SU-DHL-6 (cell line): ENCODE results near the gene PIEZO1.

ENCODE experiments used
- H2AFZ ChIP-seq: fragments of 200-600 bp; sonication (generic); 2 replicates; pipeline ENCODE4 v1.6.1; 2014; ENCODE audit warnings: low read depth, mild to moderate bottlenecking, moderate library complexity, mixed read lengths, antibody characterized with exemption, low read length; ENCODE audit not compliant: severe bottlenecking
- H3F3A ChIP-seq: fragments of 200-600 bp; shearing (Covaris generic); 2 replicates; pipeline ENCODE4 v1.6.0; 2016; ENCODE audit warnings: antibody characterized with exemption, mild to moderate bottlenecking; ENCODE audit not compliant: insufficient read depth
- H3K27ac ChIP-seq: fragments of 200-600 bp; sonication (generic); 2 replicates; pipeline ENCODE4 v1.5.1; 2016; ENCODE audit warnings: low read depth, mild to moderate bottlenecking, low read length, moderate library complexity, mixed read lengths
- H3K27me3 ChIP-seq: fragments of 200-600 bp; sonication (generic), shearing (Covaris generic); 2 replicates; pipeline ENCODE4 v1.6.0; 2014; ENCODE audit warnings: mild to moderate bottlenecking, low read length
- H3K36me3 ChIP-seq: fragments of 200-600 bp; sonication (generic); 2 replicates; pipeline ENCODE4 v1.6.1; 2014; ENCODE audit warnings: mild to moderate bottlenecking, low read length, mixed read lengths
- H3K4me2 ChIP-seq: fragments of 300-600, 200-600 bp; shearing (Covaris generic), sonication (generic); 2 replicates; pipeline ENCODE4 v1.6.0; 2014; ENCODE audit warnings: low read length, low read depth, mild to moderate bottlenecking; ENCODE audit not compliant: poor library complexity, severe bottlenecking
- H3K4me3 ChIP-seq: fragments of 200-600 bp; sonication (generic); 2 replicates; pipeline ENCODE4 v1.5.1; 2014; ENCODE audit warnings: antibody characterized with exemption, low read length, mild to moderate bottlenecking, mixed read lengths; ENCODE audit not compliant: insufficient read depth, poor library complexity, severe bottlenecking
- H3K79me2 ChIP-seq: fragments of 200-600 bp; sonication (generic); 2 replicates; pipeline ENCODE4 v1.6.1; 2014; ENCODE audit warnings: mild to moderate bottlenecking, low read length, moderate library complexity; ENCODE audit not compliant: insufficient read depth
- H3K9ac ChIP-seq: fragments of 200-600 bp; sonication (generic); 2 replicates; pipeline ENCODE4 v1.7.0; 2014; ENCODE audit warnings: mild to moderate bottlenecking, low read length
- H3K9me2 ChIP-seq: fragments of 200-600 bp; sonication (generic); replicated peaks from 2 replicates; pipeline ENCODE4 v1.6.1; 2014; ENCODE audit warnings: low read length; ENCODE audit not compliant: insufficient read depth
- H3K9me3 ChIP-seq: fragments of 200-600 bp; sonication (generic); 2 replicates; pipeline ENCODE4 v1.6.1; 2014; ENCODE audit warnings: low read length, mixed read lengths; ENCODE audit not compliant: insufficient read depth
- H4K20me1 ChIP-seq: fragments of 200-600 bp; sonication (generic); 2 replicates; pipeline ENCODE4 v1.6.1; 2014; ENCODE audit warnings: low read depth, mild to moderate bottlenecking, antibody characterized with exemption, low read length, moderate library complexity, mixed read lengths
- EZH2phosphoT487 ChIP-seq: fragments of 200-600 bp; sonication (generic), shearing (Covaris generic); conservative IDR thresholded peaks from 2 replicates; pipeline ENCODE4 v1.6.1; 2018; ENCODE audit warnings: mild to moderate bottlenecking, antibody characterized with exemption, low read length, moderate library complexity, mixed read lengths
- TF ChIP-seq, protein P1 (sequence below): fragments of 200-600 bp; sonication (generic); IDR thresholded peaks from one replicate; pipeline ENCODE4 v1.5.1; 2017; ENCODE audit warnings: antibody characterized with exemption, mild to moderate bottlenecking, low read length, moderate library complexity; ENCODE audit not compliant: insufficient read depth, poor library complexity, severe bottlenecking

Gene PIEZO1, protein sequence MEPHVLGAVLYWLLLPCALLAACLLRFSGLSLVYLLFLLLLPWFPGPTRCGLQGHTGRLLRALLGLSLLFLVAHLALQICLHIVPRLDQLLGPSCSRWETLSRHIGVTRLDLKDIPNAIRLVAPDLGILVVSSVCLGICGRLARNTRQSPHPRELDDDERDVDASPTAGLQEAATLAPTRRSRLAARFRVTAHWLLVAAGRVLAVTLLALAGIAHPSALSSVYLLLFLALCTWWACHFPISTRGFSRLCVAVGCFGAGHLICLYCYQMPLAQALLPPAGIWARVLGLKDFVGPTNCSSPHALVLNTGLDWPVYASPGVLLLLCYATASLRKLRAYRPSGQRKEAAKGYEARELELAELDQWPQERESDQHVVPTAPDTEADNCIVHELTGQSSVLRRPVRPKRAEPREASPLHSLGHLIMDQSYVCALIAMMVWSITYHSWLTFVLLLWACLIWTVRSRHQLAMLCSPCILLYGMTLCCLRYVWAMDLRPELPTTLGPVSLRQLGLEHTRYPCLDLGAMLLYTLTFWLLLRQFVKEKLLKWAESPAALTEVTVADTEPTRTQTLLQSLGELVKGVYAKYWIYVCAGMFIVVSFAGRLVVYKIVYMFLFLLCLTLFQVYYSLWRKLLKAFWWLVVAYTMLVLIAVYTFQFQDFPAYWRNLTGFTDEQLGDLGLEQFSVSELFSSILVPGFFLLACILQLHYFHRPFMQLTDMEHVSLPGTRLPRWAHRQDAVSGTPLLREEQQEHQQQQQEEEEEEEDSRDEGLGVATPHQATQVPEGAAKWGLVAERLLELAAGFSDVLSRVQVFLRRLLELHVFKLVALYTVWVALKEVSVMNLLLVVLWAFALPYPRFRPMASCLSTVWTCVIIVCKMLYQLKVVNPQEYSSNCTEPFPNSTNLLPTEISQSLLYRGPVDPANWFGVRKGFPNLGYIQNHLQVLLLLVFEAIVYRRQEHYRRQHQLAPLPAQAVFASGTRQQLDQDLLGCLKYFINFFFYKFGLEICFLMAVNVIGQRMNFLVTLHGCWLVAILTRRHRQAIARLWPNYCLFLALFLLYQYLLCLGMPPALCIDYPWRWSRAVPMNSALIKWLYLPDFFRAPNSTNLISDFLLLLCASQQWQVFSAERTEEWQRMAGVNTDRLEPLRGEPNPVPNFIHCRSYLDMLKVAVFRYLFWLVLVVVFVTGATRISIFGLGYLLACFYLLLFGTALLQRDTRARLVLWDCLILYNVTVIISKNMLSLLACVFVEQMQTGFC (N-terminal part only)

DNA sequence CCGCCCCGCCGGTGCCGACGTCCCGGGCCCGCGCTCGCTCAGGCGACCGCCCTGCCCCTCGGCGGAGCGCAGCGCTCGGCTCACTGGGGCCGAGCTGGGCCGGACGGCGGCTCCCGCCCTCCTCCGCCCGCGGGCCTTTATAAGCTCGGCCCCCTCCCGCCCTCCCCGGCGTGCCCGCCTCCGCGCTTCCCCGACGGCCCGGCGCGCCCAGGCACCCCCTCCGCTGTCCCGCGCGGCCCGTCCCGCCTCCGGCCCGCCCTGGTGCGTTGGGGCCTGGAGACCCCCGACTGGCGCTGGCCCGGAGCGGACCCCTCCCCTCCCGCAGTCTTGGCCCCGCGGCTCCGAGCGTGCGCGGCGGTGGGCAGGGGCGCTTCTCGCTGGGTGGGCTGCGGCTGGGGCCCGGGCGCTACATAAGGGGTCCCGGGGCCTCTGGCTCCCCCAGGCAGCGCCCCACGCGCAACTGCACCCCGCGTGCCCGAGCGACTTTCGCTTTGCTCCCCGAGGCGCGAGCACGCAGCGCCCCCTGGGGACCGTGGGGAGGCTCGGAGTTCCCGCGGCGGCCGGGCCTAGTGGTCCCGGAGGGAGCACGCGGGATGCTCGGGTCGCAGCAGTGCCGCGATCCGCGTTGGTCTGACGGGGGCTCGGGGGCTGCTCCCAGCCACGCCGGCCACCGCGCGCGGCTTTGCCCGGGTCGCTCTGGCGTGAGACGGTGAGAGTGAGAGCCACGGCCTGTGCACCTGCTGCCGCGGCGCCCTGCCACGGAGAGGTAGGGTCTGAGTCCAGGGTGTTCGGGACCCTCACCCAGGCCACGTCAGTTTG is at the start of gene PIEZO1:
Gene PIEZO1 (minus strand): TSS at position 115 of the 819 bp plus-strand sequence. CDS start 256 bp downstream, outside the sequence.
- Histone ChIP-seq H3F3A (no peaks in the 10 kb centered on the region), H2AFZ (no peak within 1 kb of the TSS), H4K20me1 (no peaks in the 10 kb centered on the region), H3K79me2 (no peaks in the 10 kb centered on the region), H3K9ac (peak within 1 kb of the TSS; percentile 41; the same call in 1 of the 2 replicates), H3K4me3 (peak within 1 kb of the TSS; percentile 47), H3K4me2 (peak within 1 kb of the TSS; percentile 55), H3K36me3 (no peaks in the 10 kb centered on the region), H3K9me2 (no peaks in the 10 kb centered on the region), H3K27ac (no peak within 1 kb of the TSS), H3K27me3 (no peaks in the 10 kb centered on the region), H3K9me3 (no peaks in the 10 kb centered on the region)
- TF ChIP-seq, protein P1, sequence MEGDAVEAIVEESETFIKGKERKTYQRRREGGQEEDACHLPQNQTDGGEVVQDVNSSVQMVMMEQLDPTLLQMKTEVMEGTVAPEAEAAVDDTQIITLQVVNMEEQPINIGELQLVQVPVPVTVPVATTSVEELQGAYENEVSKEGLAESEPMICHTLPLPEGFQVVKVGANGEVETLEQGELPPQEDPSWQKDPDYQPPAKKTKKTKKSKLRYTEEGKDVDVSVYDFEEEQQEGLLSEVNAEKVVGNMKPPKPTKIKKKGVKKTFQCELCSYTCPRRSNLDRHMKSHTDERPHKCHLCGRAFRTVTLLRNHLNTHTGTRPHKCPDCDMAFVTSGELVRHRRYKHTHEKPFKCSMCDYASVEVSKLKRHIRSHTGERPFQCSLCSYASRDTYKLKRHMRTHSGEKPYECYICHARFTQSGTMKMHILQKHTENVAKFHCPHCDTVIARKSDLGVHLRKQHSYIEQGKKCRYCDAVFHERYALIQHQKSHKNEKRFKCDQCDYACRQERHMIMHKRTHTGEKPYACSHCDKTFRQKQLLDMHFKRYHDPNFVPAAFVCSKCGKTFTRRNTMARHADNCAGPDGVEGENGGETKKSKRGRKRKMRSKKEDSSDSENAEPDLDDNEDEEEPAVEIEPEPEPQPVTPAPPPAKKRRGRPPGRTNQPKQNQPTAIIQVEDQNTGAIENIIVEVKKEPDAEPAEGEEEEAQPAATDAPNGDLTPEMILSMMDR: peak; percentile 70
- TF ChIP-seq EZH2phosphoT487: no peak

DNA sequence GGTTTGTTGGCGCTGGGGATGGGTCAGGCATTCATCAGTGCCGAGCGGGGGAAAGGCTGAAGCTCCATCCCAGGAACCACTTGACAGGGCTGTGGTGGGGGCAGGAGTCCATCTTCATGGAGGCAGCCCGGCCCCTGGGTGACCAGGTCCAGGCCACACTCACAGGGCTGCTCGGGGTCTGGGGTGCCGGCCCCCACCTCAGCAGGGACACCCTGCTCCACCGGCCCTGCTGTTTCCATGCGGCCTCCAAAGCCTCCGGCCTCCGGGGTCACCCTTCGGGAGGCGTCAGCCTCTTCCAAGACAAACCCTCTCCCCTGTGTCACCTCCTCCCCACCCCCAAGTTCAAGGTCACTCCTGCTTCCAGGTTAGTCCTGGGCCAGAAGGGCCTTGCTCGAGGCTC is 49.6 kb upstream of the PIEZO1 start:
- Histone ChIP-seq H3K79me2 (no peaks in the 10 kb centered on the region), H2AFZ (no peak overlapping the region), H3K27ac (no peak overlapping the region), H3F3A (no peaks in the 10 kb centered on the region), H3K9ac (no peak overlapping the region), H3K27me3 (no peaks in the 10 kb centered on the region), H3K4me3 (no peak overlapping the region), H3K9me2 (no peaks in the 10 kb centered on the region), H4K20me1 (no peaks in the 10 kb centered on the region), H3K36me3 (no peaks in the 10 kb centered on the region), H3K4me2 (no peak overlapping the region), H3K9me3 (no peaks in the 10 kb centered on the region)
- TF ChIP-seq, protein P1: no peak
- TF ChIP-seq EZH2phosphoT487: no peak

DNA sequence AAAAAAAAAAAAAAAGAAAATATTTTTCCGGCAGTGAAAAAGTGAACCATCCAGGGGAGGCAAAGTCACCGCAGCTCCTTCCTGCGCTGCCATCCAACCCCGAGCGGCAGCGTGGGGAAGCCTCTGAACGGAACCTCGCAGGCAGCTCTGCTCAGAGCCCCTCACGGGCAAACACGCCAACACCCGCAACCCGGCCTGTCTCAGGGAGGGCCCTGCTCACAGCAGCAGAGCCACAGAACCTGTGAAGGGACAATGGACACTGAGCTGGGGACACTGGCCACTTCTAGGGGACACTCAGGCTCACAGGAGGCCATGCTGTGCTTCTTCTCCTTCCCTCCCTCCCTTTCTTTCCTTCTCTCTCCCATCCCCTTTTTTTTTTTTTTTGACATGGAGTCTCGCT is 48.1 kb upstream of the PIEZO1 start:
- no peaks in the 10 kb centered on the region for H4K20me1 ChIP-seq
- no peaks in the 10 kb centered on the region for H3K9me3 ChIP-seq
- H3K9ac ChIP-seq: no peak overlapping the region
- no peak overlapping the region for H3K27ac ChIP-seq
- no peaks in the 10 kb centered on the region for H3F3A ChIP-seq
- no peaks in the 10 kb centered on the region for H3K36me3 ChIP-seq
- no peak for TF ChIP-seq EZH2phosphoT487
- TF ChIP-seq, protein P1: no peak
- no peak overlapping the region for H2AFZ ChIP-seq
- H3K9me2 ChIP-seq: no peaks in the 10 kb centered on the region
- no peaks in the 10 kb centered on the region for H3K79me2 ChIP-seq
- H3K27me3 ChIP-seq: no peaks in the 10 kb centered on the region
- no peak overlapping the region for H3K4me3 ChIP-seq
- H3K4me2 ChIP-seq: no peak overlapping the region
